ENCODE data around the gene CDH4.
A peak's percentile ranks its signal among the peaks of the same experiment; 100 is the strongest.

Gene CDH4

GRCh38 chr20:61541537-61541936 is 289.5 kb downstream of the CDH4 start:
- no peak for DNase-seq

- no peak for DNase-seq
Measured at GRCh38 chr20:61543086-61543485, 291.0 kb downstream of the CDH4 start.

- DNase-seq = no peak
Measured at GRCh38 chr20:61543931-61544745, 292.1 kb downstream of the CDH4 start.

GRCh38 chr20:61544910-61545889 is 293.1 kb downstream of the CDH4 start:
- DNase-seq = no peak

GRCh38 chr20:61546641-61547040 is 294.6 kb downstream of the CDH4 start:
- no peak for DNase-seq

GRCh38 chr20:61548069-61548468 is 296.0 kb downstream of the CDH4 start:
- no peak for DNase-seq

GRCh38 chr20:61549865-61550264 is 297.8 kb downstream of the CDH4 start:
- DNase-seq = no peak

- no peak for DNase-seq
Measured at GRCh38 chr20:61551401-61551800, 299.3 kb downstream of the CDH4 start.

- DNase-seq = no peak
Measured at GRCh38 chr20:61554617-61555016, 302.6 kb downstream of the CDH4 start.

- DNase-seq = no peak
Measured at GRCh38 chr20:61555566-61555965, 303.5 kb downstream of the CDH4 start.

GRCh38 chr20:61556111-61556510 is 304.1 kb downstream of the CDH4 start:
- DNase-seq = peak; percentile 96

GRCh38 chr20:61556673-61557072 is 304.6 kb downstream of the CDH4 start:
- peak; percentile 21 for DNase-seq

- no peak for DNase-seq
Measured at GRCh38 chr20:61557621-61558020, 305.6 kb downstream of the CDH4 start.

GRCh38 chr20:61558726-61559125 is 306.7 kb downstream of the CDH4 start:
- DNase-seq = peak; percentile 42

GRCh38 chr20:61559706-61560315 is 307.8 kb downstream of the CDH4 start:
- DNase-seq = no peak

- peak; percentile 71 for DNase-seq
Measured at GRCh38 chr20:61560361-61560853, 308.3 kb downstream of the CDH4 start.

- no peak for DNase-seq
Measured at GRCh38 chr20:61561111-61561830, 309.2 kb downstream of the CDH4 start.

- DNase-seq = no peak
Measured at GRCh38 chr20:61562491-61562890, 310.4 kb downstream of the CDH4 start.

GRCh38 chr20:61562897-61563504 is 310.9 kb downstream of the CDH4 start:
- no peak for DNase-seq

GRCh38 chr20:61564628-61565027 is 312.6 kb downstream of the CDH4 start:
- no peak for DNase-seq

GRCh38 chr20:61565791-61566190 is 313.7 kb downstream of the CDH4 start:
- DNase-seq = no peak

- no peak for DNase-seq
Measured at GRCh38 chr20:61566691-61567090, 314.6 kb downstream of the CDH4 start.
